GM19023 (cell line): ENCODE results near the gene MAML2.

Experiments used
- ATAC-seq: cut with Tn5 transposase; IDR thresholded peaks from one replicate; pipeline ENCODE4 v1.9.1; 2021; ENCODE audit warnings: mild to moderate bottlenecking, moderate library complexity; ENCODE audit not compliant: unreplicated experiment

Gene MAML2

DNA sequence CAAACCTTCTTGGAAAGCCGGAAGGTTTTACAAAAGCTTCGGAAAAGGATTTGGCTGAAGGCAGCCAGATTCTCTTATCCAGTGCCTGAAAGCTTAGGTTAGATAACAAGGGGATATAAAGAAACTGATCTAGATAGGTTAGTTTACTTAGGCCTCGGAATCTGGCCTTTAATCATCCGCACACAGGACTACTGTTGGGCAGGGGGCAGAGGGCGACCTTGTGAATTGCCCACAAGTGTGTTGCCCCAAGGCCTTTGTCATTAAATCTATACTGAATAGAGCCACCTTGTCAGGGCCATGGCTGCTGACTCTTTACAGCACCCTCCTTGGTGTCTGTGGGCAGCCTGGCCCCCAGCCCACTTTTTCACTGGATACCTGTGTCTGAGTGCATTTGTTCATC, 409.4 kb downstream of the MAML2 start:
- ATAC-seq = no peak

DNA sequence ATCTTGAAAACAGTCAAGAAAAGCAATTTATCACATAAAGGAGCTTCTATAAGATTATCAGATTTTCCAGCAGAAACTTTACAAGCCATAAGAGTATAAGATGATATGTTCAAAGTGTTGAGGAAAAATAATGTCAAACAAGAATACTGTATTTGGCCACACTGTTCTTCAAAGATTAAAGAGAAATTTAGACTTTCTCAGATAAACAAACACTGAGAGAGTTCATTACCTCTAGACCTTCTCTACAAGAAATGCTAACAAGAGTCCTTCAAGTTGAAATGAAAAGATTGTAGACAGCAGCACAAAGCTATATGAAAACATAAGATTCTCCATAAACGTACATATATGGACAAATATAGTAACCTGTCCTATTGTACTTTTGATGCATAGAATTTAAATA, 411.1 kb downstream of the MAML2 start:
- ATAC-seq = no peak

DNA sequence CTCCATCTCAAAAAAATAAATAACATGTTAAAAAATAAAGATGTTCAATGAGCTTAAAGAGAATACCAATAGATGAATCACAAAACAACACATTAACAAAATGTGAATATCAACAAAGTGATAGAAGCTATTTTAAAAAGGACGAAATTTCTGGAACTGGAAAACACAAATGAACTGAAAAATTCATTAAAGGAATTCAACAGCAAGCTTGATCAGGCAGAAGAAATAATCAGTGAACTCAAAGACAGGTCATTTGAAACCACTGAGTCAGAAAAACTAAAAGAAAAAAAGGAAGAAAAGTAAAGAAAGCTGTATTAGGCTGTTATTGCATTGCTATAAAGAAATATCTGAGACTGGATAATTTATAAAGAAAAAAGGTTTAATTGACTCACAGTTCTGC, 412.0 kb downstream of the MAML2 start:
- ATAC-seq = no peak

DNA sequence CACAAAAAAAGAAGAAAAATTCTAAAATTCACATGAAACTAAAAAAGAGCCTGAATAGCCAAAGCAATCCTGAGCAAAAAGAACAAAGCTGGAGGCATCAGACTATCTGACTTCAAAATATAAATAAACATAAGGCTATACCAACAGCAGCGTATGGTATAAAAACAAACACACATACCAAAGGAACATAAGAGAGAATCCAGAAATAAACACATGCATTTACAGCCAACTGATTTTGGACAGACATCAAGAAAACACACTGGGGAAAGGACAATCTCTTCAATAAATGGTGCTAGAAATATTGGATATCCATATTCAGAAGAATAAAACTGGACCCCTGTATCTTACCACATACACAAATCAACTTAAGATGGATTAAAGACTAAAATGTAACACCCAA, 416.3 kb downstream of the MAML2 start:
- no peak for ATAC-seq
